ENCODE results near the gene ICA1.
"Not testable (repeated sequence)": the region's sequence is repeated elsewhere in the genome, so short reads cannot be mapped to it uniquely, and the experiment has no call there.

The ICA1 gene

GRCh38 chr7:8261711-8262695, at the start of gene ICA1:
Gene ICA1, minus strand, starts transcription at chr7:8262167. Its CDS starts 26,241 bp downstream, at chr7:8235926.
- no peak for DNase-seq (ENCODE audit: low read depth, low spot score)

- no peak for DNase-seq (ENCODE audit: low read depth, low spot score)
Observed at GRCh38 chr7:8310876-8311275, 48.9 kb upstream of the ICA1 start.

- no peak for DNase-seq (ENCODE audit: low read depth, low spot score)
Observed at GRCh38 chr7:8305625-8306388, 43.8 kb upstream of the ICA1 start.

GRCh38 chr7:8305104-8305503, 43.1 kb upstream of the ICA1 start:
- DNase-seq (ENCODE audit: low read depth, low spot score) = no peak

GRCh38 chr7:8303904-8304528, 42.0 kb upstream of the ICA1 start:
- DNase-seq (ENCODE audit: low read depth, low spot score) = no peak

- not testable (repeated sequence) for DNase-seq (ENCODE audit: low read depth, low spot score)
Observed at GRCh38 chr7:8297023-8297422, 35.1 kb upstream of the ICA1 start.

- DNase-seq (ENCODE audit: low read depth, low spot score) = no peak
Observed at GRCh38 chr7:8296362-8296659, 34.3 kb upstream of the ICA1 start.

GRCh38 chr7:8295638-8296361, 33.8 kb upstream of the ICA1 start:
- no peak for DNase-seq (ENCODE audit: low read depth, low spot score)

GRCh38 chr7:8291397-8292141, 29.6 kb upstream of the ICA1 start:
- DNase-seq (ENCODE audit: low read depth, low spot score) = no peak

GRCh38 chr7:8290645-8291308, 28.8 kb upstream of the ICA1 start:
- no peak for DNase-seq (ENCODE audit: low read depth, low spot score)

- DNase-seq (ENCODE audit: low read depth, low spot score) = no peak
Observed at GRCh38 chr7:8286118-8286517, 24.2 kb upstream of the ICA1 start.

- no peak for DNase-seq (ENCODE audit: low read depth, low spot score)
Observed at GRCh38 chr7:8285155-8285554, 23.2 kb upstream of the ICA1 start.

- DNase-seq (ENCODE audit: low read depth, low spot score) = no peak
Observed at GRCh38 chr7:8284606-8285005, 22.6 kb upstream of the ICA1 start.

- no peak for DNase-seq (ENCODE audit: low read depth, low spot score)
Observed at GRCh38 chr7:8283968-8284367, 22.0 kb upstream of the ICA1 start.

- no peak for DNase-seq (ENCODE audit: low read depth, low spot score)
Observed at GRCh38 chr7:8282871-8283270, 20.9 kb upstream of the ICA1 start.

- DNase-seq (ENCODE audit: low read depth, low spot score) = no peak
Observed at GRCh38 chr7:8282162-8282561, 20.2 kb upstream of the ICA1 start.

GRCh38 chr7:8278183-8278582, 16.2 kb upstream of the ICA1 start:
- DNase-seq (ENCODE audit: low read depth, low spot score) = no peak

GRCh38 chr7:8277394-8277982, 15.5 kb upstream of the ICA1 start:
- no peak for DNase-seq (ENCODE audit: low read depth, low spot score)

- DNase-seq (ENCODE audit: low read depth, low spot score) = no peak
Observed at GRCh38 chr7:8274589-8274988, 12.6 kb upstream of the ICA1 start.

- no peak for DNase-seq (ENCODE audit: low read depth, low spot score)
Observed at GRCh38 chr7:8271960-8272359, 10.0 kb upstream of the ICA1 start.

Data from activated naive CD8-positive, alpha-beta T cell treated with anti-CD3 and anti-CD28 coated beads, Interleukin-2, amount 50 U/mL, for 16 hours (primary cell).